ENCODE results near the gene CIC.

Gene CIC

DNA sequence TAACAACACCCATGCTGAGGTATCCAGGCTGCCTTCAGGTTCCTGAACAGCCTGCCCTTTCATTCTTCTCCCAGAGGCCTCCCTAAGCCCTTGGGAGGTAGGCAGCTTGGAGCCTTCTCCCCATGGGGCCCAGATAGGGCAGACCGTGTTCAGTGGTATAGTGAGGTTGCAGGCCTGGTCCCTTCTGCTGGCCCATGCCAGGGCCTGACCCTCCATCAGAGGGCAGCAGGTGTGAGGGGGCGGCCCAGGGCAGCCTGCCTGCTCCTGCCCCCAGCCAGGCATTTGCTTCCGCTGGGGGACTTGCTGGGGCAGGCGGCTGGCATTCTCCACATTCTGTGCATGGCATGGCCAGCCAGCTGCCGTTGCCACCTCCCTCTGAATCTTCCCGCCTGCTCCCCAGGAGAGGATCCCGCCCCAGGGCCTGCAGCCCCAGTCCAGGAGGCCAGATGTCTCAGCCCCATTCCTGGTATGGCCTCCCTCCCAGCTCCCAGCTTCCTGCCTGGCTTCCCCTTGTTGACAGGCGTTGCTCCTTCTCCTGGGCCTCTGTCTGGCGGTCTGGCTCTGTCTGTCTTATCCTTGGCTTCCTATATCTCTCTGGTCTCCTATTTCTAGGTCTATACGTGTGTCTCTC lies 8.9 kb downstream of the CIC start:
- TF ChIP-seq, protein P1, sequence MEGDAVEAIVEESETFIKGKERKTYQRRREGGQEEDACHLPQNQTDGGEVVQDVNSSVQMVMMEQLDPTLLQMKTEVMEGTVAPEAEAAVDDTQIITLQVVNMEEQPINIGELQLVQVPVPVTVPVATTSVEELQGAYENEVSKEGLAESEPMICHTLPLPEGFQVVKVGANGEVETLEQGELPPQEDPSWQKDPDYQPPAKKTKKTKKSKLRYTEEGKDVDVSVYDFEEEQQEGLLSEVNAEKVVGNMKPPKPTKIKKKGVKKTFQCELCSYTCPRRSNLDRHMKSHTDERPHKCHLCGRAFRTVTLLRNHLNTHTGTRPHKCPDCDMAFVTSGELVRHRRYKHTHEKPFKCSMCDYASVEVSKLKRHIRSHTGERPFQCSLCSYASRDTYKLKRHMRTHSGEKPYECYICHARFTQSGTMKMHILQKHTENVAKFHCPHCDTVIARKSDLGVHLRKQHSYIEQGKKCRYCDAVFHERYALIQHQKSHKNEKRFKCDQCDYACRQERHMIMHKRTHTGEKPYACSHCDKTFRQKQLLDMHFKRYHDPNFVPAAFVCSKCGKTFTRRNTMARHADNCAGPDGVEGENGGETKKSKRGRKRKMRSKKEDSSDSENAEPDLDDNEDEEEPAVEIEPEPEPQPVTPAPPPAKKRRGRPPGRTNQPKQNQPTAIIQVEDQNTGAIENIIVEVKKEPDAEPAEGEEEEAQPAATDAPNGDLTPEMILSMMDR (conservative IDR thresholded peaks at IDR 0.05; ENCODE audit: control insufficient read depth, insufficient read depth, low read depth, low read length): no peak
- H3K4me3 ChIP-seq (ENCODE audit: control insufficient read depth, low read depth, low read length): no peak overlapping the region
- no peak for DNase-seq (ENCODE audit: low read depth)

DNA sequence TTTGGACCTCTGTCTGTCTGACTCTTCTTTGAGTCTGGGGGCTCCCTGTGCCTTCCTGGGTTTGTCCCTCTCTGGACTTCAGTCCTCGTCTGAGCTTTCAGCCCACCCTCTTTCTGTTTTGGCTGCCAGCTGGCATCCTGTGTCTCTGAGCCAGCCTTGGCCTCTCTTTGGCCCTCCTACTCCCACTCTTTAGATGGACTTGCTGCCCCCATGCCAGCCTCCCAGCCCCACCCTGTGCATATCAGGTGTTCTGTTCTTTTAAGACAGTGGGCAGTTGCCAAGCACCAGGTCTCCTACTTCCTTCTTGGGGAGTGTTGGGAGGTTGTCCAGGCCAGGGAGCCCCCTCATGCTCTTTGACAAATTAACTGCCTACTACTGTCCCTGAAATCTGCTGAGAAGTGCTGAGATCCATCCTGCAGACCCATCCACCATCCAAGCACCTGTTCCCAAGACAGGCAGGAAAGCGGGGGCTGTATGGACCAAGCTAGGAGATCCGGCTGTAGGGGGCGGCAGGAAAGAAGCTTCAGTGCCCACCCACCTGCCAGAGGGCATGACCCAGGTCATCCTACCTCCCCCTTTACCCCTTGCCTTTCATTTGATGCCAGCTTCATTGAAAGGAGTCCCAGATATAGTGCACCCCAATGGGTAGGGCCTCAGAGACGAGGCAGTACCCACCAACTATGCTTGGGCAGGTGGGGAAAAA lies 9.6 kb downstream of the CIC start:
- DNase-seq (ENCODE audit: low read depth): no peak
- no peak overlapping the region for H3K4me3 ChIP-seq (ENCODE audit: control insufficient read depth, low read depth, low read length)
- TF ChIP-seq, protein P1 (conservative IDR thresholded peaks at IDR 0.05; ENCODE audit: control insufficient read depth, insufficient read depth, low read depth, low read length): no peak

- DNase-seq (ENCODE audit: low read depth): no peak
- H3K4me3 ChIP-seq (ENCODE audit: control insufficient read depth, low read depth, low read length): peak overlapping the region; percentile 75
- TF ChIP-seq, protein P1 (conservative IDR thresholded peaks at IDR 0.05; ENCODE audit: control insufficient read depth, insufficient read depth, low read depth, low read length): no peak
These were observed 10.3 kb downstream of the CIC start for GRCh38 chr19:42279155-42279901.

GRCh38 chr19:42279902-42280814 lies 11.1 kb downstream of the CIC start:
- TF ChIP-seq, protein P1 (conservative IDR thresholded peaks at IDR 0.05; ENCODE audit: control insufficient read depth, insufficient read depth, low read depth, low read length): peak; percentile 58
- DNase-seq (ENCODE audit: low read depth): peak; percentile 88
- peak overlapping the region; percentile 75 for H3K4me3 ChIP-seq (ENCODE audit: control insufficient read depth, low read depth, low read length)

- peak; percentile 47 for DNase-seq (ENCODE audit: low read depth)
- TF ChIP-seq, protein P1 (conservative IDR thresholded peaks at IDR 0.05; ENCODE audit: control insufficient read depth, insufficient read depth, low read depth, low read length): no peak
These were observed 11.7 kb downstream of the CIC start for GRCh38 chr19:42280815-42281145.

More at GRCh38 chr19:42280815-42281145, 11.7 kb downstream of the CIC start:
- peak overlapping the region; percentile 75 for H3K4me3 ChIP-seq (ENCODE audit: control insufficient read depth, low read depth, low read length)

Measured in fibroblast of mammary gland (primary cell).